ENCODE results near the gene PIAS2.
"Not testable (repeated sequence)": the region's sequence is repeated elsewhere in the genome, so short reads cannot be mapped to it uniquely, and the experiment has no call there.

- not testable (repeated sequence) for TF ChIP-seq CTCF, POLR2A (IDR thresholded peaks at IDR 0.05)
Measured at GRCh38 chr18:46963656-46964578, 46.6 kb upstream of the PIAS2 start.
